Measurements from ENCODE around the gene DISP2.

Gene DISP2

GRCh38 chr15:40320931-40321371, 37.1 kb upstream of the DISP2 start (continued):
- TF ChIP-seq ZNF169 (tag by site-specific recombination; IDR thresholded peaks at IDR 0.05) (no peak), ZNF830 (tag by site-specific recombination; IDR thresholded peaks at IDR 0.05; ENCODE audit: low read depth) (no peak), ZBTB17 (tag by site-specific recombination; IDR thresholded peaks at IDR 0.05) (peak; percentile 68), ZFP69B (tag by site-specific recombination; IDR thresholded peaks at IDR 0.05) (no peak), ZNF23 (tag by site-specific recombination; IDR thresholded peaks at IDR 0.05; ENCODE audit: borderline replicate concordance) (no peak), ZIC2 (tag by site-specific recombination; IDR thresholded peaks at IDR 0.05) (peak; percentile 68; the same call in 1 of the 2 replicates), ZNF704 (tag by site-specific recombination; IDR thresholded peaks at IDR 0.05) (no peak), OSR2 (tag by site-specific recombination; IDR thresholded peaks at IDR 0.05) (no peak)

DNA sequence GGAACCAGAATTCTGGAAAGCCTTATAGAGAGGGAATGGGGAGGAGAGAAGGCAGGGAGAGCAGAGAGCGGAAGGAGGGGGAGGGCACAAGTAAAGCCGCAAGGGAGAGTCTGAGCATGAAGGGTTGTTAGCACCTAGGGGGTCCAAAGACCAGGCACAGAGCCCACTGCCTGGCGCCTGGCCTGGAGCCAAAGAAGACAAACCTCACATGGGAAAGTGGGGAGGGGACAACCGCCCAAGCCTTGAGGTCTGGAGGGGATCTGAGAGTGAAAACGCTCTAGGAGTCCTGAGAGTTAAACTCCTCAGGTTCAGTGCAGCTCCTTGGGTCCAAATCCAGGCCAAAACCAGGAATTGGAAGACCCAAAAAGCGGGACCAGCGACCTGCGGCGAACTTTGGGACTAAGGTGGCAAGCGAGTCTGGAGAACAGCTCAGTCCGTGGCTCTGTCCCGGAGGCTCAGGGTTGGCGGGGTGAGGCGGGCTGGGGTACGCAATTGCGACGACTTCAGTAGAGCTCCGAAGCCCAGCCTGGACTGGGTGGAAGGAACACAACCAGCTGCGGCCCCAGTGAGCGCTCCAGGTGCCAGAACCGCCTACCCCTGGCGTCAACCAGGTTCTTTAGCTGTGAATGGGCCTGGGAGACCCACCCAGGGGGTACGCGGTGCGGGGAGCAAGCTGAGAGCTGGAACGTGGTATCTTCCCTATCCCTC, 35.3 kb upstream of the DISP2 start:
- Histone ChIP-seq H3K4me1 (ENCODE audit: control insufficient read depth, insufficient read depth, low read length) (peaks cover 13% of the 10 kb centered on the region; the same call in 1 of the 2 replicates), H3K4me3 (ENCODE audit: low read depth, low read length) (peak overlapping the region; percentile 70; the same call in 1 of the 2 replicates), H3K27ac (ENCODE audit: extremely low read depth, low read depth, low read length) (peak overlapping the region; percentile 81)
- TF ChIP-seq ZIC2 (tag by site-specific recombination; IDR thresholded peaks at IDR 0.05) (peak; percentile 88), ZNF544 (tag by site-specific recombination; IDR thresholded peaks at IDR 0.05) (0 out of 2 replicates have a peak, but pooled peaks have one; percentile 10), SCRT1 (tag by site-specific recombination; IDR thresholded peaks at IDR 0.05; ENCODE audit: borderline replicate concordance) (no peak), ZNF341 (tag by site-specific recombination; IDR thresholded peaks at IDR 0.05; ENCODE audit: low read depth) (peak; percentile 74), ZSCAN16 (tag by site-specific recombination; IDR thresholded peaks at IDR 0.05) (no peak), ZFP41 (tag by site-specific recombination; IDR thresholded peaks at IDR 0.05; ENCODE audit: borderline replicate concordance) (no peak), ZNF629 (tag by site-specific recombination; IDR thresholded peaks at IDR 0.05) (no peak), ZNF132 (tag by site-specific recombination; IDR thresholded peaks at IDR 0.05; ENCODE audit: borderline replicate concordance) (no peak), GLIS2 (tag by site-specific recombination; IDR thresholded peaks at IDR 0.05) (peak; percentile 31; the same call in 1 of the 2 replicates), ZNF423 (tag by site-specific recombination; IDR thresholded peaks at IDR 0.05) (peak; percentile 91), ZNF146 (tag by site-specific recombination; IDR thresholded peaks at IDR 0.05) (no peak), GLIS1 (tag by site-specific recombination; IDR thresholded peaks at IDR 0.05) (peak; percentile 96), PRDM10 (tag by site-specific recombination; IDR thresholded peaks at IDR 0.05) (peak; percentile 87; the same call in 1 of the 2 replicates), ZNF624 (tag by site-specific recombination; IDR thresholded peaks at IDR 0.05) (no peak), ZBTB8A (tag by site-specific recombination; IDR thresholded peaks at IDR 0.05) (peak; percentile 86), ZNF157 (tag by site-specific recombination; IDR thresholded peaks at IDR 0.05) (no peak), MZF1 (tag by site-specific recombination; IDR thresholded peaks at IDR 0.05; ENCODE audit: borderline replicate concordance) (peak; percentile 72; the same call in 1 of the 2 replicates), ZNF610 (tag by site-specific recombination; IDR thresholded peaks at IDR 0.05; ENCODE audit: borderline replicate concordance) (peak; percentile 70; the same call in 1 of the 2 replicates), ZNF600 (tag by site-specific recombination; IDR thresholded peaks at IDR 0.05) (peak; percentile 73; the same call in 1 of the 2 replicates)
- TF ChIP-seq, protein P1, sequence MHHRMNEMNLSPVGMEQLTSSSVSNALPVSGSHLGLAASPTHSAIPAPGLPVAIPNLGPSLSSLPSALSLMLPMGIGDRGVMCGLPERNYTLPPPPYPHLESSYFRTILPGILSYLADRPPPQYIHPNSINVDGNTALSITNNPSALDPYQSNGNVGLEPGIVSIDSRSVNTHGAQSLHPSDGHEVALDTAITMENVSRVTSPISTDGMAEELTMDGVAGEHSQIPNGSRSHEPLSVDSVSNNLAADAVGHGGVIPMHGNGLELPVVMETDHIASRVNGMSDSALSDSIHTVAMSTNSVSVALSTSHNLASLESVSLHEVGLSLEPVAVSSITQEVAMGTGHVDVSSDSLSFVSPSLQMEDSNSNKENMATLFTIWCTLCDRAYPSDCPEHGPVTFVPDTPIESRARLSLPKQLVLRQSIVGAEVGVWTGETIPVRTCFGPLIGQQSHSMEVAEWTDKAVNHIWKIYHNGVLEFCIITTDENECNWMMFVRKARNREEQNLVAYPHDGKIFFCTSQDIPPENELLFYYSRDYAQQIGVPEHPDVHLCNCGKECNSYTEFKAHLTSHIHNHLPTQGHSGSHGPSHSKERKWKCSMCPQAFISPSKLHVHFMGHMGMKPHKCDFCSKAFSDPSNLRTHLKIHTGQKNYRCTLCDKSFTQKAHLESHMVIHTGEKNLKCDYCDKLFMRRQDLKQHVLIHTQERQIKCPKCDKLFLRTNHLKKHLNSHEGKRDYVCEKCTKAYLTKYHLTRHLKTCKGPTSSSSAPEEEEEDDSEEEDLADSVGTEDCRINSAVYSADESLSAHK (tag by site-specific recombination; IDR thresholded peaks at IDR 0.05) = no peak
- TF ChIP-seq, protein P2, sequence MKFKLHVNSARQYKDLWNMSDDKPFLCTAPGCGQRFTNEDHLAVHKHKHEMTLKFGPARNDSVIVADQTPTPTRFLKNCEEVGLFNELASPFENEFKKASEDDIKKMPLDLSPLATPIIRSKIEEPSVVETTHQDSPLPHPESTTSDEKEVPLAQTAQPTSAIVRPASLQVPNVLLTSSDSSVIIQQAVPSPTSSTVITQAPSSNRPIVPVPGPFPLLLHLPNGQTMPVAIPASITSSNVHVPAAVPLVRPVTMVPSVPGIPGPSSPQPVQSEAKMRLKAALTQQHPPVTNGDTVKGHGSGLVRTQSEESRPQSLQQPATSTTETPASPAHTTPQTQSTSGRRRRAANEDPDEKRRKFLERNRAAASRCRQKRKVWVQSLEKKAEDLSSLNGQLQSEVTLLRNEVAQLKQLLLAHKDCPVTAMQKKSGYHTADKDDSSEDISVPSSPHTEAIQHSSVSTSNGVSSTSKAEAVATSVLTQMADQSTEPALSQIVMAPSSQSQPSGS (tag by site-specific recombination; IDR thresholded peaks at IDR 0.05; ENCODE audit: low read depth) = no peak

More for the DNA sequence above, 35.3 kb upstream of the DISP2 start:
- Histone ChIP-seq H3K36me3 (ENCODE audit: control insufficient read depth in 2 of 2, insufficient read depth in 1 of 2, low read length in 2 of 2) (peaks cover 0 to 10% of the 10 kb centered on the region in 2 experiments; a peak in 1 of 3 replicates), H3K9me3 (ENCODE audit: control insufficient read depth, insufficient read depth, low read depth, low read length) (no peaks in the 10 kb centered on the region)
- ChIA-PET CTCF (interaction anchor here (0.7 to 5.2 kb wide), 10 partner anchors 9 to 285 kb away, joined by 4 to 64 read pairs (median 5); no protein-coding TSS in a partner anchor), POLR2A (interaction anchor here (0.6 to 1.5 kb wide), 12 partner anchors 9 to 362 kb away, joined by 3 to 8 read pairs (median 3); partner anchors contain the start of genes CCDC32, IVD and KNSTRN)

Data from HEK293 (cell line).